Keratinocyte (primary cell): ENCODE results near the gene MRPS35. TPM values are rescaled to one million over a fixed set of nuclear protein-coding genes. Genes with fewer than 3 reads are reported as not detected.

Experiments
- DNase-seq: peaks from one replicate; pipeline ENCODE4 v3.0.0-alpha.2; 2011; ENCODE audit warnings: low read depth, missing footprints, low spot score
- FAIRE-seq: peaks from 2 replicates; lab custom pipeline; 2011; peaks lifted over from hg19 to GRCh38; lab: Jason Lieb, UNC
- H2AFZ ChIP-seq: 2 replicates; pipeline ENCODE4 v1.6.0; 2012; ENCODE audit warnings: low read length, control low read depth, inconsistent platforms; ENCODE audit not compliant: control insufficient read depth
- H3K27ac ChIP-seq: 2 replicates; pipeline ENCODE4 v1.5.1; 2011; ENCODE audit warnings: low read length; ENCODE audit not compliant: control insufficient read depth, insufficient read depth
- H3K27me3 ChIP-seq: 3 replicates; pipeline ENCODE4 v1.6.0; 2011; ENCODE audit warnings: low read length; ENCODE audit not compliant: control insufficient read depth, insufficient read depth; ENCODE audit errors: extremely low read depth
- H3K36me3 ChIP-seq, 2 experiments: 2 replicates in 1 of 2; 3 replicates in 1 of 2; pipeline ENCODE4 v1.5.1; 2011; ENCODE audit warnings: low read length in 2 of 2, mild to moderate bottlenecking in 1 of 2; ENCODE audit not compliant: control insufficient read depth in 2 of 2, insufficient read depth in 2 of 2; ENCODE audit errors: extremely low read depth in 1 of 2
- H3K4me1 ChIP-seq: 3 replicates; pipeline ENCODE4 v1.5.1; 2011; ENCODE audit warnings: low read length; ENCODE audit not compliant: control insufficient read depth, insufficient read depth; ENCODE audit errors: extremely low read depth
- H3K4me2 ChIP-seq: 3 replicates; pipeline ENCODE4 v1.6.0; 2011; ENCODE audit warnings: low read depth, low read length; ENCODE audit not compliant: control insufficient read depth, insufficient read depth; ENCODE audit errors: extremely low read depth
- H3K4me3 ChIP-seq, 3 experiments: fragments of 200-600 bp in 1 of 3; sonication (generic) in 1 of 3; 2 replicates in 2 of 3; 3 replicates in 1 of 3; pipeline ENCODE4 v1.5.1; 2011 to 2016; ENCODE audit warnings: low read length in 3 of 3, mild to moderate bottlenecking in 3 of 3, control low read depth in 2 of 3, inconsistent platforms in 1 of 3, low read depth in 1 of 3, mixed read lengths in 1 of 3, mixed run types in 1 of 3, moderate library complexity in 1 of 3; ENCODE audit not compliant: control insufficient read depth in 2 of 3, insufficient read depth in 2 of 3; ENCODE audit errors: extremely low read depth in 1 of 3
- H3K79me2 ChIP-seq: 2 replicates; pipeline ENCODE4 v1.6.0; 2012; ENCODE audit warnings: low read length; ENCODE audit not compliant: control insufficient read depth, insufficient read depth
- H3K9ac ChIP-seq: 3 replicates; pipeline ENCODE4 v1.6.0; 2011; ENCODE audit warnings: low read length; ENCODE audit not compliant: control insufficient read depth, insufficient read depth; ENCODE audit errors: extremely low read depth
- H3K9me1 ChIP-seq: 3 replicates; pipeline ENCODE4 v1.6.0; 2011; ENCODE audit warnings: low read length; ENCODE audit not compliant: control insufficient read depth, insufficient read depth; ENCODE audit errors: extremely low read depth
- H3K9me3 ChIP-seq: 2 replicates; pipeline ENCODE4 v1.5.1; 2012; ENCODE audit warnings: low read depth, low read length; ENCODE audit not compliant: control insufficient read depth
- H4K20me1 ChIP-seq: 3 replicates; pipeline ENCODE4 v1.6.0; 2011; ENCODE audit warnings: low read length; ENCODE audit not compliant: control insufficient read depth, insufficient read depth; ENCODE audit errors: extremely low read depth
- CTCF ChIP-seq, 3 experiments: IDR thresholded peaks in 1 of 3; conservative IDR thresholded peaks in 1 of 3; optimal IDR thresholded peaks in 1 of 3; 2 replicates in 2 of 3; 3 replicates in 1 of 3; pipeline versions ENCODE3 to v1.5.1; 2011; ENCODE audit warnings: low read length in 3 of 3, mild to moderate bottlenecking in 3 of 3, moderate library complexity in 2 of 3, control low read depth in 1 of 3, inconsistent platforms in 1 of 3; ENCODE audit not compliant: insufficient read depth in 2 of 3; ENCODE audit errors: extremely low read depth in 1 of 3
- EZH2 ChIP-seq: IDR thresholded peaks from one replicate; pipeline ENCODE4 v1.6.1; 2012; ENCODE audit warnings: inconsistent platforms, mild to moderate bottlenecking, low read length, moderate library complexity
- dilution Hi-C: fragments of 300-500 bp; cut with MboI; formaldehyde crosslinking; loops from one replicate; pipeline ENCODE4 v1.7.0; 2020; ENCODE audit warnings: low sequenced_read_pairs; ENCODE audit not compliant: extremely low pct_ligation_motif_present
- polyA plus RNA-seq, 5 experiments: library from polyadenylated mRNA; depleted of rRNA in 3 of 5; stranded (reverse) in 3 of 5; stranded (forward) in 1 of 5; unstranded in 1 of 5; fragments of >200 nt; gene quantifications; 1 replicate in 1 of 5; 2 replicates in 3 of 5; 3 replicates in 1 of 5; pipeline versions ENCODE4 v1.2.1 to v1.2.3, GENCODE V29; 2011 to 2012; ENCODE audit warnings: missing spikeins in 2 of 5, low read depth in 1 of 5, low replicate concordance in 1 of 5

MRPS35 gene
- polyA plus RNA-seq, 1 donor (not counting 4 experiments of a cell fraction or from before 2014, with no cell fraction given), result 60.1 TPM

DNA sequence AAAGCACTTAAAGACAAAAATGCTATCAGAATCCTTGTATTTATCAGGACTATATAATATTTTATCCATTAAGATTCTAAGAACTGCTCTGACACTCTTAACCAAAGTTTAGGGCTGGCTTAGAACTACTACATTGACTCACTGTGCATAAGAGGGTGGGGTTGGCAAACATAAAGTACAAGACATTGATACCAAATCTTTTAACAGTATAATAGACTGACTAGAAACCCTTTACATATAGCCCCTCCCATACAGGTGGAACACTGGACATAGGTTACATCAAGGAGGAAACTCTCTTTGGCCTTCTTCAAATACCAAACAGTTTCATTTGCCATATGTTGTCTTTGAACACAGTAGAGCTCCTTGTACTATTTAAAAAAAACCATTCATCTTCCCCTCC, 30.0 kb upstream of the MRPS35 start:
- Histone ChIP-seq H2AFZ (no peak overlapping the region), H3K4me1 (no peaks in the 10 kb centered on the region), H3K4me3 (no peak overlapping the region), H3K79me2 (no peaks in the 10 kb centered on the region), H3K9ac (no peak overlapping the region), H3K27me3 (no peaks in the 10 kb centered on the region), H3K27ac (no peak overlapping the region), H3K9me3 (no peaks in the 10 kb centered on the region), H3K9me1 (no peaks in the 10 kb centered on the region), H4K20me1 (no peaks in the 10 kb centered on the region), H3K36me3 (peaks cover 32 to 36% of the 10 kb centered on the region in 2 experiments), H3K4me2 (no peak overlapping the region)
- DNase-seq (no peak), FAIRE-seq (no peak)
- no peak for TF ChIP-seq EZH2
- no peak for TF ChIP-seq CTCF (optimal IDR thresholded peaks at IDR 0.05 in 1 of 3, IDR thresholded peaks at IDR 0.05 in 1 of 3, conservative IDR thresholded peaks at IDR 0.05 in 1 of 3; ENCODE audit: extremely low read depth in 1 of 3, insufficient read depth in 2 of 3, low read length in 3 of 3)
- dilution Hi-C loops, result no loop called here

DNA sequence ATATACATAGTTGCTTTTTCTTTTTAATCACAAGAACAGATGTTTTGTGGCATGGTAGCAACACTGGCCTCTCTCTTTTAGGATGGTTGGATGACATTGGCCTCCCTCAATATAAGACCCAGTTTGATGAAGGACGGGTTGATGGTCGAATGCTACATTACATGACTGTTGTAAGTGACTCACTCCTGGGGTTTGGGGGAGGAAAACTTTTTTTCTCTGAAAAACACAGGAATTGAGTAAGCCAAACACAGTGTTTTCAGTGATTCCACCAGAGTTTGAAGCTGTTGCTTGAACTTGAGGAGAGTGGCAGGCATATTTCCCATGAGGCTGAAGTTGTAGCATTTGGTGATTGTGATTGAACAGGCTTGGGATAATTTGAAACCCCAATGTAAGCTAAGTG, 28.1 kb upstream of the MRPS35 start:
- Histone ChIP-seq H3K27me3 (no peaks in the 10 kb centered on the region), H3K9me1 (no peaks in the 10 kb centered on the region), H2AFZ (no peak overlapping the region), H3K79me2 (no peaks in the 10 kb centered on the region), H3K4me3 (no peak overlapping the region), H4K20me1 (no peaks in the 10 kb centered on the region), H3K4me2 (no peak overlapping the region), H3K4me1 (no peaks in the 10 kb centered on the region), H3K9ac (no peak overlapping the region), H3K9me3 (no peaks in the 10 kb centered on the region), H3K27ac (no peak overlapping the region), H3K36me3 (peaks cover 21 to 26% of the 10 kb centered on the region in 2 experiments)
- dilution Hi-C loops, result no loop called here
- no peak for DNase-seq
- TF ChIP-seq CTCF (optimal IDR thresholded peaks at IDR 0.05 in 1 of 3, IDR thresholded peaks at IDR 0.05 in 1 of 3, conservative IDR thresholded peaks at IDR 0.05 in 1 of 3; ENCODE audit: extremely low read depth in 1 of 3, insufficient read depth in 2 of 3, low read length in 3 of 3), result no peak
- TF ChIP-seq EZH2, result no peak
- FAIRE-seq, result no peak
